ENCODE data around the gene ARG2. TPM values are rescaled to one million over a fixed set of nuclear protein-coding genes. Genes with fewer than 3 reads are reported as not detected.

The ARG2 gene
- total RNA-seq (4.3 TPM), polyA plus RNA-seq (1 to 10 TPM in 2 of 4 donors, under 1 TPM in 2; 0.96 to 1.9 (median 1.0) TPM)

DNA sequence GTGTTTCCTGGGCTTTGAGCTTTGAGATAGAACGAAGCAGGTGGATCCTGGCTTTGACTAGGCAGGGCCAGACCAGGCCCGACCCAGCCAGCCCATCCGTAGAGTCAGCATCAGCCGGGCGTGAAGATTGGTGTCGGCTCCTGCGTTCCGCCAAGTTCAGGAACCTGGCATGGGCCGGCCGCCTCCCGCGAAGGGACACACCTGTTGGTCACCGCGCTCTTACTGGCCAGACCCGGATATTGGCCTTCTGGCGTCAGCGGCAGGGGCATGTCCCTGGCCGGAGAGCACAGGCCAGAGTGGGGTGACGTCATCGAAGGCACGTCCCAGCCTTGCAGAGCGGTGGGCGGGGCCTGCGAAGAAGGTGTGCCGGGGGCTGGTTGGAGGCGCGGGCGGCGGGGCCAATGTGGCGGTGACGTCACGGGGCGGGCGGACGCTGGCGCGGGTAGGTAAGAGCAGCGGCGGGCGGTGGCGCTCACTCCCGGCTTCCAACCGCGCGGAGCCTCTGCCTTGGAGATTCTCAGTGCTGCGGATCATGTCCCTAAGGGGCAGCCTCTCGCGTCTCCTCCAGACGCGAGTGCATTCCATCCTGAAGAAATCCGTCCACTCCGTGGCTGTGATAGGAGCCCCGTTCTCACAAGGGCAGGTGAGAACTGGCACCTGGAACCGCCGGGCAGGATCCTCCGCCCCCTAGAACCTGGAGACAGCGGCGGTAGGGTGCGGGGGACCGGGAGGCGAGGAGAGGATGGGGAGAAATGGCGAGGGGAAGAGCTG, at the start of gene ARG2:
TSS of gene ARG2 (plus strand) at position 475 of the 771 bp plus-strand sequence. CDS start at position 533, 58 bp downstream.
- H3K4me1 Mint-ChIP-seq, result peaks cover 22 to 32% (median 28%) of the 10 kb centered on the region in 4 donors
- ATAC-seq (ENCODE audit: low read depth in 2 of 2) (peak; percentile 91 to 94), DNase-seq (peak; percentile 95 to 97 (median 96))
- Histone ChIP-seq H3K9me3 (ENCODE audit: control insufficient read depth in 2 of 2, low read length in 2 of 2) (no peaks in the 10 kb centered on the region), H3K4me3 (ENCODE audit: low read depth, low read length) (peak within 1 kb of the TSS; percentile 76), H3K27me3 (ENCODE audit: control insufficient read depth, insufficient read depth, low read length) (peaks cover 4% of the 10 kb centered on the region), H3K36me3 (ENCODE audit: control insufficient read depth, insufficient read depth, low read length) (no peaks in the 10 kb centered on the region), H3K4me1 (ENCODE audit: control insufficient read depth, insufficient read depth, low read length, poor library complexity, severe bottlenecking) (peaks cover 20% of the 10 kb centered on the region), H3K27ac (ENCODE audit: insufficient read depth, low read length, poor library complexity, severe bottlenecking) (peak within 1 kb of the TSS; percentile 86)
- H3K4me3 Mint-ChIP-seq, result peak within 1 kb of the TSS; percentile 91 to 97 (median 92)
- peaks cover 22% of the 10 kb centered on the region for H3K27me3 Mint-ChIP-seq
- H3K36me3 Mint-ChIP-seq, result no peaks in the 10 kb centered on the region
- H3K27ac Mint-ChIP-seq, result peak within 1 kb of the TSS; percentile 86 to 98 (median 96)
- H3K9me3 Mint-ChIP-seq, result no peaks in the 10 kb centered on the region

- Mint-ChIP-seq H3K4me3 (no peak overlapping the region), H3K27ac (no peak overlapping the region), H3K36me3 (no peaks in the 10 kb centered on the region), H3K27me3 (peaks cover 7% of the 10 kb centered on the region), H3K4me1 (no peaks in the 10 kb centered on the region), H3K9me3 (no peaks in the 10 kb centered on the region)
- Histone ChIP-seq H3K27ac (ENCODE audit: insufficient read depth, low read length, poor library complexity, severe bottlenecking) (no peak overlapping the region), H3K36me3 (ENCODE audit: control insufficient read depth, insufficient read depth, low read length) (no peaks in the 10 kb centered on the region), H3K9me3 (ENCODE audit: control insufficient read depth in 2 of 2, low read length in 2 of 2) (no peaks in the 10 kb centered on the region), H3K4me3 (ENCODE audit: low read depth, low read length) (no peak overlapping the region), H3K27me3 (ENCODE audit: control insufficient read depth, insufficient read depth, low read length) (no peaks in the 10 kb centered on the region), H3K4me1 (ENCODE audit: control insufficient read depth, insufficient read depth, low read length, poor library complexity, severe bottlenecking) (peaks cover 4% of the 10 kb centered on the region)
- ATAC-seq (ENCODE audit: low read depth in 2 of 2) (no peak), DNase-seq (no peak)
These were observed 49.3 kb upstream of the ARG2 start for GRCh38 chr14:67570453-67570852.

DNA sequence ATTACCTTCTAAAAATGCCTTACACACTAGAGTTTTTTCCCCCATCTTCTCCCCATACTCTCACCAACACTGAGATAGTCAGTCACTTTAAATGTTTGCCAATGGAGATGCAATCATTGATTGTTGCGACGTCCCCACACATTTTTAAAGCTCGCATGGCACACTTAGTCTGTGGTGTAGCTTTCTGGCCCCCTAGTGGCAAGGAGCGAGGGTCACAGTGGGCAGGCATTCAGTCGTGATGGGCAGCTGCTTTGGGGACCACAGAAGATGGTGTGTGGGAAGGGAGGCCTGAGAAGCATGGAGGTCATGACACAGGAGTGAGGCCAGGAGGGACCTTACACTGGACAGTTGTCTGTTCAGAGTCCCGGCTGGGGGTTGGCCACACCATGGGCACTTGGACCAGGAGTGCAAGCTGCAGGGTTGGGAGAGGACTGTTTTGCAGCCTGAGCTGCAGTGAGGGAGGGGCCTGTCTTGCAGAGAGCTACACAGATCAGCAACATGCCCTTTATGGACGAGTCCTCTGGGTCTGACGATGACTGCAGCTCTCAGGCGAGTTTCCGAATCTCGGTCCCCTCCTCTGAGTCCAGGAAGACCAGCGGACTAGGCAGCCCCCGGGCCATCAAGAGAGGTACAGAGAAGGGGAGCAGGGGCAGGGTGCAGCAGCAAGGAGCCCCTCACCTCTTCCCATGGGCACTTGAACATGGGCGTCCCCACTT, 48.3 kb upstream of the ARG2 start:
- H3K36me3 Mint-ChIP-seq, result no peaks in the 10 kb centered on the region
- Histone ChIP-seq H3K27me3 (ENCODE audit: control insufficient read depth, insufficient read depth, low read length) (no peaks in the 10 kb centered on the region), H3K9me3 (ENCODE audit: control insufficient read depth in 2 of 2, low read length in 2 of 2) (no peaks in the 10 kb centered on the region), H3K4me1 (ENCODE audit: control insufficient read depth, insufficient read depth, low read length, poor library complexity, severe bottlenecking) (peaks cover 4% of the 10 kb centered on the region), H3K27ac (ENCODE audit: insufficient read depth, low read length, poor library complexity, severe bottlenecking) (no peak overlapping the region), H3K36me3 (ENCODE audit: control insufficient read depth, insufficient read depth, low read length) (no peaks in the 10 kb centered on the region), H3K4me3 (ENCODE audit: low read depth, low read length) (no peak overlapping the region)
- peak; percentile 74 to 79 for ATAC-seq (ENCODE audit: low read depth in 2 of 2)
- no peak overlapping the region for H3K27ac Mint-ChIP-seq
- no peak overlapping the region for H3K4me3 Mint-ChIP-seq
- H3K27me3 Mint-ChIP-seq, result peaks cover 7% of the 10 kb centered on the region
- DNase-seq, result peak; percentile 49 to 70 (median 65)
- H3K4me1 Mint-ChIP-seq, result no peaks in the 10 kb centered on the region
- H3K9me3 Mint-ChIP-seq, result no peaks in the 10 kb centered on the region

DNA sequence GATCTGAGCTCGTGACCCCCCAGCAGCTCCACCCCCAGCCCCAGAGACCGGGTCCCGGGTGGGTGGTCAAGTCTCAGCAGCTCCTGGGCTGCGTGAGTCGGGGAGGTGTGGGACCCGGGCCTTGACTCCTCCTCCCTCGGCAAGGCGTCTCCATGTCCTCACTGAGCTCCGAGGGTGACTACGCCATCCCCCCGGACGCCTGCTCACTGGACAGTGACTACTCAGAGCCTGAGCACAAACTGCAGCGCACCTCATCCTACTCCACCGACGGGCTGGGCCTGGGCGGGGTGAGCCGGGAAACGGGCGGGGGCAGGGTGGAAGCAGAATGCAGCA, 47.8 kb upstream of the ARG2 start:
- Mint-ChIP-seq H3K4me1 (no peaks in the 10 kb centered on the region), H3K36me3 (no peaks in the 10 kb centered on the region), H3K4me3 (no peak overlapping the region), H3K27ac (no peak overlapping the region), H3K9me3 (no peaks in the 10 kb centered on the region), H3K27me3 (peaks cover 7% of the 10 kb centered on the region)
- DNase-seq (no peak), ATAC-seq (ENCODE audit: low read depth in 2 of 2) (no peak)
- Histone ChIP-seq H3K9me3 (ENCODE audit: control insufficient read depth in 2 of 2, low read length in 2 of 2) (no peaks in the 10 kb centered on the region), H3K36me3 (ENCODE audit: control insufficient read depth, insufficient read depth, low read length) (no peaks in the 10 kb centered on the region), H3K27ac (ENCODE audit: insufficient read depth, low read length, poor library complexity, severe bottlenecking) (no peak overlapping the region), H3K4me3 (ENCODE audit: low read depth, low read length) (no peak overlapping the region), H3K27me3 (ENCODE audit: control insufficient read depth, insufficient read depth, low read length) (no peaks in the 10 kb centered on the region), H3K4me1 (ENCODE audit: control insufficient read depth, insufficient read depth, low read length, poor library complexity, severe bottlenecking) (peaks cover 4% of the 10 kb centered on the region)

DNA sequence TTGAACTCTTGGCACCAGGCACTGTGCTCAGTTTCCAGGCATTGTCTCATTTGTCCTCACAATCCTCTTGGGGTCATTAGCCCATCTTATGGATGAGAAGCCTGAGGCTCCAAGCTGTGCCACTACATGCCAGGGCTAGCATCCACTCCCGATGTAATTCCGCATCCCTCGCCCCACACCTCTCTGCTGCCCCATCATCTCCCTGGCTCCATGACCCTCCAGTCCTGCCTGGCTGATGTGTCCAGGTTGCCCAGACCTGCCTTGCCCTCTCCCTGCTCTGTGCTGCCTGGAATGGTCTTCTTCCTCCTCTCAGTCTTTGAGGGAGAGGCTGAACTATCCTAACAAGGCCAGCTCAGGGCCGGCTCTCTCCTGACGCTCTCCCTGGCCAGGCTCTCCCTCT, 47.1 kb upstream of the ARG2 start:
- Histone ChIP-seq H3K9me3 (ENCODE audit: control insufficient read depth in 2 of 2, low read length in 2 of 2) (no peaks in the 10 kb centered on the region), H3K4me3 (ENCODE audit: low read depth, low read length) (no peak overlapping the region), H3K27me3 (ENCODE audit: control insufficient read depth, insufficient read depth, low read length) (no peaks in the 10 kb centered on the region), H3K4me1 (ENCODE audit: control insufficient read depth, insufficient read depth, low read length, poor library complexity, severe bottlenecking) (peaks cover 4% of the 10 kb centered on the region), H3K36me3 (ENCODE audit: control insufficient read depth, insufficient read depth, low read length) (no peaks in the 10 kb centered on the region), H3K27ac (ENCODE audit: insufficient read depth, low read length, poor library complexity, severe bottlenecking) (no peak overlapping the region)
- Mint-ChIP-seq H3K27ac (no peak overlapping the region), H3K4me1 (no peaks in the 10 kb centered on the region), H3K4me3 (no peak overlapping the region), H3K9me3 (no peaks in the 10 kb centered on the region), H3K27me3 (peaks cover 7% of the 10 kb centered on the region), H3K36me3 (no peaks in the 10 kb centered on the region)
- DNase-seq (no peak), ATAC-seq (ENCODE audit: low read depth in 2 of 2) (no peak)

- Mint-ChIP-seq H3K9me3 (no peaks in the 10 kb centered on the region), H3K4me3 (no peak overlapping the region), H3K36me3 (no peaks in the 10 kb centered on the region), H3K27me3 (peaks cover 7% of the 10 kb centered on the region), H3K27ac (no peak overlapping the region), H3K4me1 (no peaks in the 10 kb centered on the region)
- no peaks in the 10 kb centered on the region for H3K27me3 ChIP-seq (ENCODE audit: control insufficient read depth, insufficient read depth, low read length)
- H3K4me1 ChIP-seq (ENCODE audit: control insufficient read depth, insufficient read depth, low read length, poor library complexity, severe bottlenecking), result peaks cover 4% of the 10 kb centered on the region
- no peaks in the 10 kb centered on the region for H3K9me3 ChIP-seq (ENCODE audit: control insufficient read depth in 2 of 2, low read length in 2 of 2)
- no peak overlapping the region for H3K27ac ChIP-seq (ENCODE audit: insufficient read depth, low read length, poor library complexity, severe bottlenecking)
- ATAC-seq (ENCODE audit: low read depth in 2 of 2), result no peak
- H3K4me3 ChIP-seq (ENCODE audit: low read depth, low read length), result no peak overlapping the region
- no peaks in the 10 kb centered on the region for H3K36me3 ChIP-seq (ENCODE audit: control insufficient read depth, insufficient read depth, low read length)
- DNase-seq, result no peak
These were observed 46.3 kb upstream of the ARG2 start for GRCh38 chr14:67573228-67574010.

DNA sequence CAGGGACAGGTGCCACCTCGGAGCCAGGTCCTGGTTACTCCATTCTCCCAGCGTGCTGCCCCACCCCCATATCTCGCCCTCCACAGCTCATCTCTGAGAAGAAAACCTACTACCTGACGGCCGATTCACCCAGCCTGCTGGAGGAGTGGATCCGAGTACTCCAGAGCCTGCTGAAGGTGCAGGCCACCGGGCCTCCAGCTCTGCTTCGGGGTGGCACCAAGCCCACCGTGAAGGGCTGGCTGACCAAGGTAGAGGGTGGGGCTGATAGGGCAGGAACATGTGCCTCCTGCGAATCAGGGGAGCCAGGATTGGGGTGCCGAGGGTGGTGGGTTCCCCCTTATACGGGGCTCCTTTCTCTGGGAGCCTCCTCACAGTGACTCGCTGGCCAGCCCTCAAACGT, 45.6 kb upstream of the ARG2 start:
- H3K27ac Mint-ChIP-seq, result no peak overlapping the region
- H3K27me3 ChIP-seq (ENCODE audit: control insufficient read depth, insufficient read depth, low read length), result no peaks in the 10 kb centered on the region
- H3K36me3 ChIP-seq (ENCODE audit: control insufficient read depth, insufficient read depth, low read length), result no peaks in the 10 kb centered on the region
- H3K4me3 ChIP-seq (ENCODE audit: low read depth, low read length), result no peak overlapping the region
- H3K4me3 Mint-ChIP-seq, result no peak overlapping the region
- no peaks in the 10 kb centered on the region for H3K36me3 Mint-ChIP-seq
- ATAC-seq (ENCODE audit: low read depth in 2 of 2) (no peak), DNase-seq (no peak)
- peaks cover 4% of the 10 kb centered on the region for H3K4me1 ChIP-seq (ENCODE audit: control insufficient read depth, insufficient read depth, low read length, poor library complexity, severe bottlenecking)
- H3K4me1 Mint-ChIP-seq, result no peaks in the 10 kb centered on the region
- H3K9me3 Mint-ChIP-seq, result no peaks in the 10 kb centered on the region
- no peak overlapping the region for H3K27ac ChIP-seq (ENCODE audit: insufficient read depth, low read length, poor library complexity, severe bottlenecking)
- H3K27me3 Mint-ChIP-seq, result peaks cover 7% of the 10 kb centered on the region
- H3K9me3 ChIP-seq (ENCODE audit: control insufficient read depth in 2 of 2, low read length in 2 of 2), result no peaks in the 10 kb centered on the region
